Upper lobe of left lung (tissue), 6 donors: ENCODE measurements around the gene THTPA. TPM values are rescaled to one million over a fixed set of nuclear protein-coding genes. Genes with fewer than 3 reads are reported as not detected.

Experiments used
- ATAC-seq, 2 donors: fragments of 200-7000 bp; cut with Tn5 transposase; one replicate each; pipeline ENCODE4 v1.9.1; 2022; ENCODE audit warnings: mild to moderate bottlenecking in 2 of 2, moderate library complexity in 2 of 2; ENCODE audit not compliant: low FRiP score in 2 of 2
- DNase-seq, 2 donors: peaks; one replicate each; pipeline ENCODE4 v3.0.0-alpha.2; 2019 to 2020
- H3K27ac ChIP-seq, 4 donors: fragments of 200-600 bp; sonication (generic); one replicate each; pipeline ENCODE4 v1.5.1; 2016 to 2019
- H3K27me3 ChIP-seq, 4 donors: fragments of 200-600 bp; sonication (generic); one replicate each; pipeline ENCODE4 v1.5.1; 2017 to 2019
- H3K36me3 ChIP-seq, 4 donors: fragments of 200-600 bp; sonication (generic); one replicate each; pipeline ENCODE4 v1.5.1; 2016 to 2019
- H3K4me1 ChIP-seq, 4 donors: fragments of 200-600 bp; sonication (generic); one replicate each; pipeline ENCODE4 v1.5.1; 2018 to 2019
- H3K4me3 ChIP-seq, 4 donors: fragments of 200-600 bp; sonication (generic); one replicate each; pipeline ENCODE4 v1.5.1; 2017 to 2019; ENCODE audit warnings: mild to moderate bottlenecking in 2 of 4, moderate library complexity in 1 of 4
- H3K9me3 ChIP-seq, 4 donors: fragments of 200-600 bp; sonication (generic); one replicate each; pipeline ENCODE4 v1.5.1; 2018 to 2019
- CTCF ChIP-seq, 6 experiments: fragments of 450-650 bp in 4 of 6; fragments of 200-600 bp in 2 of 6; sonication (generic) in 2 of 6; IDR thresholded peaks; one replicate each; pipeline ENCODE4 v1.5.1; 2016 to 2019; ENCODE audit warnings: antibody characterized with exemption in 6 of 6
- EP300 ChIP-seq, 4 donors: sonication (generic); formaldehyde crosslinking; IDR thresholded peaks; one replicate each; pipeline ENCODE4 v1.5.1; 2017; ENCODE audit warnings: antibody characterized with exemption in 4 of 4, control low read depth in 2 of 4
- POLR2A ChIP-seq, 4 donors: fragments of 450-650 bp; IDR thresholded peaks; one replicate each; pipeline ENCODE4 v1.5.1; 2016 to 2017; ENCODE audit warnings: antibody characterized with exemption in 4 of 4, mild to moderate bottlenecking in 2 of 4
- POLR2AphosphoS5 ChIP-seq, 2 donors: sonication (generic); formaldehyde crosslinking; IDR thresholded peaks; one replicate each; pipeline ENCODE4 v1.5.1; 2017; ENCODE audit warnings: antibody characterized with exemption in 2 of 2
- WGBS, 2 donors: methylation state at CpG; one replicate each; pipeline ENCODE4 v1.1.5; 2017 to 2018; 5-methylcytosine and 5-hydroxymethylcytosine counted together
- total RNA-seq, 6 donors: library from RNA; depleted of rRNA in 4 of 6; stranded (reverse); fragments of >200 nt in 4 of 6; gene quantifications; one replicate each; pipeline versions ENCODE4 v1.1.0 to v1.2.1, GENCODE V29; 2016 to 2021
- donor health status: DM: no; HTN: no; CAD: no; lungs with moderate emphysema.
- donor health status: DM: no; HTN: yes; CAD: no; lungs with severe emphysema.

The THTPA gene
- total RNA-seq, 6 donors from 2014 or later, result 16.7 to 27.2 (median 20.4) TPM

GRCh38 chr14:23538050-23538718, 17.9 kb upstream of the THTPA start:
- ATAC-seq (no peak), DNase-seq (no peak)
- 76 to 77% methylated on average over 10 of the region's 10 CpGs for WGBS, 2 donors

GRCh38 chr14:23538785-23539184, 17.3 kb upstream of the THTPA start:
- Histone ChIP-seq H3K27ac (no peak overlapping the region), H3K4me3 (no peak overlapping the region), H3K9me3 (no peaks in the 10 kb centered on the region), H3K4me1 (no peaks in the 10 kb centered on the region), H3K27me3 (no peaks in the 10 kb centered on the region), H3K36me3 (peaks cover 0 to 6% (median 0%) of the 10 kb centered on the region in 4 donors)
- 50 to 64% methylated on average over 7 of the region's 7 CpGs for WGBS, 2 donors
- TF ChIP-seq CTCF (IDR thresholded peaks at IDR 0.05), result no peak
- TF ChIP-seq POLR2A (IDR thresholded peaks at IDR 0.05), result no peak
- no peak for TF ChIP-seq EP300 (IDR thresholded peaks at IDR 0.05)
- no peak for TF ChIP-seq POLR2AphosphoS5 (IDR thresholded peaks at IDR 0.05)
- DNase-seq (no peak), ATAC-seq (peak in 1 of 2 donors; percentile 39)

More at GRCh38 chr14:23538050-23538718, 17.9 kb upstream of the THTPA start:
- no peak for TF ChIP-seq CTCF (IDR thresholded peaks at IDR 0.05)
- TF ChIP-seq EP300 (IDR thresholded peaks at IDR 0.05), result no peak
- no peak for TF ChIP-seq POLR2AphosphoS5 (IDR thresholded peaks at IDR 0.05)
- TF ChIP-seq POLR2A (IDR thresholded peaks at IDR 0.05), result no peak
- Histone ChIP-seq H3K4me3 (no peak overlapping the region), H3K27me3 (no peaks in the 10 kb centered on the region), H3K4me1 (no peaks in the 10 kb centered on the region), H3K36me3 (peaks cover 0 to 6% (median 0%) of the 10 kb centered on the region in 4 donors), H3K9me3 (no peaks in the 10 kb centered on the region), H3K27ac (no peak overlapping the region)

GRCh38 chr14:23539248-23540140, 16.6 kb upstream of the THTPA start:
- Histone ChIP-seq H3K4me1 (peaks cover 0 to 1% (median 0%) of the 10 kb centered on the region in 4 donors), H3K27me3 (no peaks in the 10 kb centered on the region), H3K9me3 (no peaks in the 10 kb centered on the region), H3K27ac (no peak overlapping the region), H3K4me3 (no peak overlapping the region), H3K36me3 (peaks cover 0 to 6% (median 0%) of the 10 kb centered on the region in 4 donors)
- 45 to 48% methylated on average over 10 of the region's 10 CpGs for WGBS, 2 donors
- TF ChIP-seq CTCF (IDR thresholded peaks at IDR 0.05) (peak; percentile 37 to 72 (median 66)), POLR2AphosphoS5 (IDR thresholded peaks at IDR 0.05) (no peak), EP300 (IDR thresholded peaks at IDR 0.05) (no peak), POLR2A (IDR thresholded peaks at IDR 0.05) (no peak)
- ATAC-seq (peak; percentile 70 to 80), DNase-seq (no peak)

GRCh38 chr14:23540141-23540469, 16.0 kb upstream of the THTPA start:
- 92 to 93% methylated on average over 4 of the region's 4 CpGs for WGBS, 2 donors
- no peak overlapping the region for H3K4me3 ChIP-seq
- H3K27ac ChIP-seq, result no peak overlapping the region
- H3K4me1 ChIP-seq, result peaks cover 0 to 5% (median 4%) of the 10 kb centered on the region in 4 donors
- H3K27me3 ChIP-seq, result no peaks in the 10 kb centered on the region
- DNase-seq, result no peak
- no peak for TF ChIP-seq EP300 (IDR thresholded peaks at IDR 0.05)
- no peak for TF ChIP-seq POLR2A (IDR thresholded peaks at IDR 0.05)
- no peak for TF ChIP-seq CTCF (IDR thresholded peaks at IDR 0.05)
- no peak for TF ChIP-seq POLR2AphosphoS5 (IDR thresholded peaks at IDR 0.05)
- no peaks in the 10 kb centered on the region for H3K9me3 ChIP-seq
- ATAC-seq, result no peak
- no peaks in the 10 kb centered on the region for H3K36me3 ChIP-seq
